Breast epithelium (tissue), 3 donors: ENCODE data around the gene FAM169A.

Experiments used
- CTCF ChIP-seq, 3 donors: fragments of 450-650 bp; IDR thresholded peaks; one replicate each; pipeline ENCODE4 v1.5.1; 2016 to 2017; ENCODE audit warnings: antibody characterized with exemption in 3 of 3, mild to moderate bottlenecking in 3 of 3, moderate library complexity in 3 of 3
- POLR2A ChIP-seq: fragments of 450-650 bp; IDR thresholded peaks from one replicate; pipeline ENCODE4 v1.6.1; 2016; ENCODE audit warnings: antibody characterized with exemption, mild to moderate bottlenecking, moderate library complexity

GRCh38 chr5:74885170-74885569 lies 19.0 kb upstream of the FAM169A start:
- TF ChIP-seq CTCF (IDR thresholded peaks at IDR 0.05) (no peak), POLR2A (no peak)
